Subcutaneous abdominal adipose tissue (tissue), 5 donors: ENCODE data around the gene PRSS8.

Experiments used
- H3K27ac ChIP-seq: one replicate; pipeline ENCODE4 v1.7.0; 2013; ENCODE audit warnings: low read depth, mild to moderate bottlenecking, inconsistent platforms, low read length, moderate library complexity
- H3K27me3 ChIP-seq, 5 donors: one replicate each; pipeline ENCODE4 v1.7.0; 2013; ENCODE audit warnings: low read length in 5 of 5, inconsistent platforms in 1 of 5; ENCODE audit not compliant: control insufficient read depth in 5 of 5, insufficient read depth in 4 of 5
- H3K36me3 ChIP-seq, 5 donors: one replicate each; pipeline ENCODE4 v1.7.0; 2013; ENCODE audit warnings: low read length in 5 of 5; ENCODE audit not compliant: control insufficient read depth in 5 of 5, insufficient read depth in 5 of 5
- H3K4me1 ChIP-seq, 5 donors: one replicate each; pipeline ENCODE4 v1.7.0; 2013; ENCODE audit warnings: low read length in 5 of 5, mild to moderate bottlenecking in 3 of 5, moderate library complexity in 1 of 5; ENCODE audit not compliant: control insufficient read depth in 5 of 5, insufficient read depth in 5 of 5
- H3K4me3 ChIP-seq, 5 donors: one replicate each; pipeline ENCODE4 v1.7.0; 2013; ENCODE audit warnings: low read length in 5 of 5, low read depth in 1 of 5
- H3K9ac ChIP-seq, 5 donors: one replicate each; pipeline ENCODE4 v1.7.0; 2013; ENCODE audit warnings: low read length in 5 of 5, mild to moderate bottlenecking in 4 of 5, moderate library complexity in 3 of 5
- H3K9me3 ChIP-seq, 5 donors: one replicate each; pipeline ENCODE4 v1.7.0; 2013; ENCODE audit warnings: low read length in 5 of 5; ENCODE audit not compliant: control insufficient read depth in 5 of 5
- donor health status: healthy.
- donor health status: healthy.
- donor health status: healthy.
- donor health status: healthy.
- donor health status: healthy.

The PRSS8 gene

GRCh38 chr16:31130336-31130891 lies 5.1 kb downstream of the PRSS8 start:
- H3K9ac ChIP-seq: peak overlapping the region in 1 of 5 donors; percentile 36
- H3K36me3 ChIP-seq: peaks cover 0 to 68% (median 60%) of the 10 kb centered on the region in 5 donors

DNA sequence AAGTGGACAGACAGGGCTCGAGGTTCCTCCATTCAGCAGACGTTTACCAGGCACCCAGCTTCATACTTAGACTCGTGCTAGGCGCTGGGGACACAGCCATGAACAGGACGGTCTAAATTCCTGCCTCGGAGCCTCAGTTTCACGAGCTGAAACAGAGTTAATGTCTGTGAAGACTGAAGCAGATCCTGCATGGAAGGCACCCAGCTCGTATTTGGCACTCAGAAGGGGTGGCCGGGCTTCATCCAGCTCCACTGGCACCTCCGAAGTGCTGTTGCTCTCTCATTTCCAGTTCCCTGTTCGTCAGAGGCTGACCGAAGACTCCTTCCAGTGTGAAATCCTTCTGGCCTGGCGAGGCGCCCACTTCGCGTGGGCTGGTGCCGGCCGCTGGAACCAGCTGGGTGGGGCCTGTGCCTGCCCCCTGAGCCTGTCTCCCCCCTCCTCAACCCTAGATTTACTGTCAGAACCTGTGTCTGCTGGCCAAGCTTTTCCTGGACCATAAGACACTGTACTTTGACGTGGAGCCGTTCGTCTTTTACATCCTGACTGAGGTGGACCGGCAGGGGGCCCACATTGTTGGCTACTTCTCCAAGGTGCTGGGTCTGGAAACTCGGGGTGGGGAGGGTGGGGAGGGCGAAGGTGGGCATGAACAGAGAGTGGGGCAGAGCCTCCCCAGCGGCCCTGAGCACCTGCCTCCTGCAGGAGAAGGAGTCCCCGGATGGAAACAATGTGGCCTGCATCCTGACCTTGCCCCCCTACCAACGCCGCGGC lies 5.8 kb downstream of the PRSS8 start:
- peaks cover 0 to 71% (median 62%) of the 10 kb centered on the region in 5 donors for H3K36me3 ChIP-seq

More at GRCh38 chr16:31130336-31130891, 5.1 kb downstream of the PRSS8 start:
- Histone ChIP-seq H3K4me3 (no peak overlapping the region), H3K4me1 (peaks cover 0 to 44% (median 19%) of the 10 kb centered on the region in 5 donors), H3K27me3 (peaks cover 0 to 10% (median 6%) of the 10 kb centered on the region in 5 donors), H3K27ac (no peak overlapping the region), H3K9me3 (no peaks in the 10 kb centered on the region)

GRCh38 chr16:31128711-31129567 lies 6.6 kb downstream of the PRSS8 start:
- Histone ChIP-seq H3K4me1 (peaks cover 0 to 34% (median 13%) of the 10 kb centered on the region in 5 donors), H3K27ac (peak overlapping the region; percentile 46), H3K9ac (peak overlapping the region in 3 of 5 donors; percentile 22 to 53 (median 35)), H3K36me3 (peaks cover 0 to 76% (median 64%) of the 10 kb centered on the region in 5 donors), H3K27me3 (no peaks in the 10 kb centered on the region), H3K4me3 (no peak overlapping the region), H3K9me3 (no peaks in the 10 kb centered on the region)

More for the DNA sequence above, 5.8 kb downstream of the PRSS8 start:
- no peak overlapping the region for H3K4me3 ChIP-seq
- H3K9me3 ChIP-seq: no peaks in the 10 kb centered on the region
- peaks cover 0 to 42% (median 15%) of the 10 kb centered on the region in 5 donors for H3K4me1 ChIP-seq
- peak overlapping the region in 3 of 5 donors; percentile 22 to 53 (median 35) for H3K9ac ChIP-seq
- peak overlapping the region; percentile 34 for H3K27ac ChIP-seq
- H3K27me3 ChIP-seq: peaks cover 0 to 5% (median under 1%) of the 10 kb centered on the region in 5 donors

- H3K27ac ChIP-seq: no peak overlapping the region
- no peaks in the 10 kb centered on the region for H3K27me3 ChIP-seq
- H3K36me3 ChIP-seq: peaks cover 2 to 75% (median 61%) of the 10 kb centered on the region in 5 donors
- H3K4me1 ChIP-seq: peaks cover 0 to 30% (median 13%) of the 10 kb centered on the region in 5 donors
- no peaks in the 10 kb centered on the region for H3K9me3 ChIP-seq
- no peak overlapping the region for H3K4me3 ChIP-seq
- H3K9ac ChIP-seq: no peak overlapping the region
Measured at GRCh38 chr16:31127182-31127581, 8.3 kb downstream of the PRSS8 start.

DNA sequence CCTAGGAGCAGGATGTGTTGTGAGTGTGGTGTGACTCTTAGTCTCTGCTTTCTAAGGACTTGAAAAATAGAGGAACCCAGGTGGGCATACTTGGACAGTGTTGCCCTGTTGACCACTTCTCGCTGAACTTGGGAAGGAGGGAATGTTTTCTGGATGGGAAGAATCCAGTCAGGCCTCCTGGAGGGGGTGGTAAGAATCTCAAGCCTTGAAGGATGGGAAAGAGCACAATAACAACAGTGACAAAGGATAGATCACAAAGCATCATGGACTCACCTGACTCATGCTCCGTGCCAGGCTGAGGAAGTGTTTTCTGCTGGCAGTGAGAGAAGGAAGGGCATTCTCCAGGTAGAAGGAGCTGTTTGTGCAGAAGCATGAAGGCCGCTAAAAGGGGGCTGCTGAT lies 9.7 kb downstream of the PRSS8 start:
- Histone ChIP-seq H3K27me3 (no peaks in the 10 kb centered on the region), H3K9ac (no peak overlapping the region), H3K36me3 (peaks cover 5 to 75% (median 59%) of the 10 kb centered on the region in 5 donors), H3K4me3 (no peak overlapping the region), H3K4me1 (peaks cover 0 to 30% (median 13%) of the 10 kb centered on the region in 5 donors), H3K9me3 (no peaks in the 10 kb centered on the region), H3K27ac (no peak overlapping the region)

- Histone ChIP-seq H3K9me3 (no peaks in the 10 kb centered on the region), H3K27me3 (no peaks in the 10 kb centered on the region), H3K36me3 (peaks cover 5 to 49% (median 36%) of the 10 kb centered on the region in 5 donors), H3K4me3 (no peak overlapping the region), H3K9ac (no peak overlapping the region), H3K4me1 (peaks cover 3 to 22% (median 13%) of the 10 kb centered on the region in 5 donors), H3K27ac (no peak overlapping the region)
Measured at GRCh38 chr16:31120129-31120528, 15.4 kb downstream of the PRSS8 start.

DNA sequence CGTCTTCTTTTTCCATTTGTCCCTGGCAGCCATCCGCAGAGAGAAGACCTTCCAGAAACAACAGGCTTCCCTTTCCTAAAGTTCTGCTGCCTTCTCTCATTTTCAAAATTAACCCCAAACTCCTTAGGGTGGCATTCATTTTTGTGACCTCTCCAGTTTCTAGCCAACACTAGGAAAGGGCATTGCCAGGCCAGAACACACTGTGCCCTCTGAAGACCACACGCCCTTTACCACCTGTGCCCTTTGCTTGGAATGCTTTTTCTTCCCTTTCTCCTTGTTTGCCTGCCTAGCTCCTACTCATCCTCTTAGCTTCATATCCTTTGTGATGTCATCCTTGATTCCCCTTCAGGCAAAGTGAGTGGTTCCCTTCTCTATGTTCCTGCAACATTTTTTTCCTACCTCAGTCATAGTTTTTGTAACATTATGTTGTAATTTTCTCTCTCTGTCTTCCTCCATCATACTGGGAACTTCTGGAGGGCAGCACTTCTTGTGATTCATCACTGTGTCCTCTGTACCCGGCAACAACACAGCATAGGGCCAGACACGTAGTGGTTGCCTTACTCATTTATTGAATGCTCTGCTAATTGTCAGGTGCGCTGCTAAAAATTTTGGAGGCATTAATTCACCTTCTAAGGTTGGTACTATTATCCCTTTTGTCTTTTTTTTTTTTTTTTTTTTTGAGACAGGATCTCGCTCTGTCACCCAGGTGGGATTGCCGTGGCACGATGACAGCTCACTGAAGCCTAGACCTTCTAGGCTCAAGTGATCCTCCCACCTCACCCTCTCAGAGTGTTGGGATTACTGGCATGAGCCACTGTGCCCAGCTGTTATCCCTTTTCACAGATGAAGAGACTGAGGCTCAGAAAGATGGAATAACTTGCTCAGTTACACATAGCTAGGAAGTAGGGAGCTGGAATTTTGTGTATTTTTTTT lies 17.0 kb downstream of the PRSS8 start:
- H3K27ac ChIP-seq: peak overlapping the region; percentile 98

GRCh38 chr16:31117384-31118222 lies 17.9 kb downstream of the PRSS8 start, which contains the start of gene KAT8:
Gene KAT8 (plus strand): TSS chr16:31117664. CDS start chr16:31117682, 18 bp downstream.
- peak within 1 kb of the TSS; percentile 67 to 93 (median 81) for H3K4me3 ChIP-seq
- peak within 1 kb of the TSS; percentile 73 to 93 (median 89) for H3K9ac ChIP-seq
- H3K9me3 ChIP-seq: no peaks in the 10 kb centered on the region
- H3K4me1 ChIP-seq: peaks cover 7 to 40% (median 25%) of the 10 kb centered on the region in 5 donors
- no peaks in the 10 kb centered on the region for H3K27me3 ChIP-seq
- peaks cover 5 to 41% (median 30%) of the 10 kb centered on the region in 5 donors for H3K36me3 ChIP-seq
- peak within 1 kb of the TSS; percentile 98 for H3K27ac ChIP-seq

More for the DNA sequence above, 17.0 kb downstream of the PRSS8 start:
- Histone ChIP-seq H3K9me3 (no peaks in the 10 kb centered on the region), H3K9ac (peak overlapping the region; percentile 67 to 93 (median 89)), H3K4me3 (peak overlapping the region; percentile 67 to 93 (median 81)), H3K4me1 (peaks cover 7 to 31% (median 16%) of the 10 kb centered on the region in 5 donors), H3K36me3 (peaks cover 5 to 38% (median 27%) of the 10 kb centered on the region in 5 donors), H3K27me3 (no peaks in the 10 kb centered on the region)
